Chondrocyte (in vitro differentiated cells): ENCODE measurements around the gene TMED4. TPM values are rescaled to one million over a fixed set of nuclear protein-coding genes. Genes with fewer than 3 reads are reported as not detected.

Experiments
- DNase-seq: peaks from one replicate; pipeline ENCODE4 v3.0.0; 2021; ENCODE audit warnings: mixed read lengths, low spot score
- H3K27ac Mint-ChIP-seq: one replicate; pipeline ENCODE4 v1.8.0; 2021; ENCODE audit warnings: mild to moderate bottlenecking, moderate library complexity, mixed read lengths; ENCODE audit not compliant: unreplicated experiment
- H3K27me3 Mint-ChIP-seq: 2 replicates; pipeline ENCODE4 v1.8.0; 2021; ENCODE audit warnings: low read depth, mixed read lengths
- H3K36me3 Mint-ChIP-seq: 2 replicates; pipeline ENCODE4 v1.8.0; 2021; ENCODE audit warnings: low read depth, mixed read lengths
- H3K4me1 Mint-ChIP-seq: 2 replicates; pipeline ENCODE4 v1.8.0; 2021; ENCODE audit warnings: low read depth, mild to moderate bottlenecking, mixed read lengths
- H3K4me3 Mint-ChIP-seq: one replicate; pipeline ENCODE4 v1.8.0; 2021; ENCODE audit warnings: mild to moderate bottlenecking, moderate library complexity, mixed read lengths; ENCODE audit not compliant: unreplicated experiment
- H3K9me3 Mint-ChIP-seq: 2 replicates; pipeline ENCODE4 v1.8.0; 2021; ENCODE audit warnings: low read depth, mixed read lengths
- CTCF ChIP-seq: fragments of 200-600 bp; sonication (generic); IDR thresholded peaks from 2 replicates; pipeline ENCODE4 v1.5.0; 2021; ENCODE audit warnings: antibody characterized with exemption, mild to moderate bottlenecking, moderate library complexity
- total RNA-seq: library from RNA; stranded (reverse); gene quantifications from 3 replicates; pipeline ENCODE4 v1.2.1, GENCODE V29; 2021

TMED4 gene
- total RNA-seq, 1 donor from 2014 or later = 55.1 TPM

- peak; percentile 79 for DNase-seq
- H3K27ac Mint-ChIP-seq = peak overlapping the region; percentile 66
- H3K27me3 Mint-ChIP-seq = no peaks in the 10 kb centered on the region
- peaks cover 6% of the 10 kb centered on the region for H3K36me3 Mint-ChIP-seq
- no peak for TF ChIP-seq CTCF
- H3K9me3 Mint-ChIP-seq = no peaks in the 10 kb centered on the region
- peak overlapping the region; percentile 82 for H3K4me3 Mint-ChIP-seq
- peaks cover 31% of the 10 kb centered on the region for H3K4me1 Mint-ChIP-seq
These were observed 819 bp downstream of the TMED4 start for GRCh38 chr7:44580945-44581878.

GRCh38 chr7:44576228-44576627 lies 5.8 kb downstream of the TMED4 start:
- no peak for TF ChIP-seq CTCF
- no peaks in the 10 kb centered on the region for H3K27me3 Mint-ChIP-seq
- DNase-seq = no peak
- no peaks in the 10 kb centered on the region for H3K9me3 Mint-ChIP-seq
- peaks cover 12% of the 10 kb centered on the region for H3K36me3 Mint-ChIP-seq
- peak overlapping the region; percentile 64 for H3K27ac Mint-ChIP-seq
- peaks cover 54% of the 10 kb centered on the region for H3K4me1 Mint-ChIP-seq
- no peak overlapping the region for H3K4me3 Mint-ChIP-seq

GRCh38 chr7:44575054-44575453 lies 7.0 kb downstream of the TMED4 start:
- Mint-ChIP-seq H3K27me3 (no peaks in the 10 kb centered on the region), H3K27ac (peak overlapping the region; percentile 77), H3K4me3 (peak overlapping the region; percentile 99), H3K36me3 (peaks cover 15% of the 10 kb centered on the region), H3K4me1 (peaks cover 43% of the 10 kb centered on the region), H3K9me3 (no peaks in the 10 kb centered on the region)
- no peak for TF ChIP-seq CTCF
- DNase-seq = no peak

GRCh38 chr7:44574287-44574872 lies 7.7 kb downstream of the TMED4 start:
- peaks cover 18% of the 10 kb centered on the region for H3K36me3 Mint-ChIP-seq
- H3K4me3 Mint-ChIP-seq = peak overlapping the region; percentile 99
- TF ChIP-seq CTCF = no peak

GRCh38 chr7:44573464-44574286 lies 8.4 kb downstream of the TMED4 start, which contains the start of gene DDX56:
TSS of gene DDX56 (minus strand) at chr7:44573908. CDS start at chr7:44573895, 13 bp downstream.
- no peaks in the 10 kb centered on the region for H3K27me3 Mint-ChIP-seq
- no peaks in the 10 kb centered on the region for H3K9me3 Mint-ChIP-seq
- H3K27ac Mint-ChIP-seq = peak within 1 kb of the TSS; percentile 95
- H3K4me1 Mint-ChIP-seq = peaks cover 32% of the 10 kb centered on the region
- peak; percentile 98 for DNase-seq
- no peak for TF ChIP-seq CTCF
- peaks cover 21% of the 10 kb centered on the region for H3K36me3 Mint-ChIP-seq
- H3K4me3 Mint-ChIP-seq = peak within 1 kb of the TSS; percentile 99

More at GRCh38 chr7:44574287-44574872, 7.7 kb downstream of the TMED4 start:
- Mint-ChIP-seq H3K4me1 (peaks cover 36% of the 10 kb centered on the region), H3K27me3 (no peaks in the 10 kb centered on the region), H3K27ac (peak overlapping the region; percentile 95), H3K9me3 (no peaks in the 10 kb centered on the region)
- DNase-seq = peak; percentile 44
